HepG2 (cell line): ENCODE results near the gene GPR32. TPM values are rescaled to one million over a fixed set of nuclear protein-coding genes. Genes with fewer than 3 reads are reported as not detected.

Experiments used
- FOXO4 ChIP-seq: sonication (generic); formaldehyde crosslinking; conservative IDR thresholded peaks from 2 replicates; pipeline ENCODE4 v1.8.1; 2023; ENCODE audit warnings: missing genetic modification reagents
- HOXA3 ChIP-seq: sonication (generic); formaldehyde crosslinking; IDR thresholded peaks from 2 replicates; pipeline ENCODE4 v1.5.0; 2020; ENCODE audit warnings: missing genetic modification reagents
- MAFF ChIP-seq: IDR thresholded peaks from 2 replicates; pipeline ENCODE4 v1.6.1; 2011; ENCODE audit warnings: low read depth, low read length, improper control_type of control experiment
- NCOR1 ChIP-seq: fragments of 200-600 bp; sonication (generic); IDR thresholded peaks from 2 replicates; pipeline ENCODE4 v1.7.0; 2017; ENCODE audit warnings: antibody characterized with exemption, low read length, borderline replicate concordance
- NR2C2 ChIP-seq: sonication (generic); formaldehyde crosslinking; IDR thresholded peaks from 2 replicates; pipeline ENCODE4 v1.4.0; 2020; ENCODE audit warnings: missing genetic modification reagents, mild to moderate bottlenecking, moderate library complexity, borderline replicate concordance
- ZFP91 ChIP-seq: sonication (generic); formaldehyde crosslinking; IDR thresholded peaks from 2 replicates; pipeline ENCODE4 v1.9.0; 2022; ENCODE audit warnings: missing genetic modification reagents, mild to moderate bottlenecking, borderline replicate concordance
- ZNF253 ChIP-seq: sonication (generic); formaldehyde crosslinking; IDR thresholded peaks from 2 replicates; pipeline ENCODE4 v1.8.0; 2022; ENCODE audit warnings: mild to moderate bottlenecking, missing genetic modification reagents, borderline replicate concordance
- ZNF572 ChIP-seq: sonication (generic); formaldehyde crosslinking; IDR thresholded peaks from 2 replicates; pipeline ENCODE4 v1.5.1; 2020; ENCODE audit warnings: mild to moderate bottlenecking, missing genetic modification reagents
- ZNF800 ChIP-seq: sonication (generic); formaldehyde crosslinking; IDR thresholded peaks from 2 replicates; pipeline ENCODE4 v1.4.0; 2020; ENCODE audit warnings: missing genetic modification reagents
- ZNF891 ChIP-seq: sonication (generic); formaldehyde crosslinking; IDR thresholded peaks from 2 replicates; pipeline ENCODE4 v1.5.0; 2020; ENCODE audit warnings: mild to moderate bottlenecking, missing genetic modification reagents
- polyA plus RNA-seq, 8 experiments: library from polyadenylated mRNA; depleted of rRNA in 3 of 8; stranded (reverse) in 7 of 8; unstranded in 1 of 8; fragments of >200 nt; fragmentation: Illumina TruSeq in 4 of 8; extraction: Trizol in 4 of 8; gene quantifications; 2 replicates each; pipeline versions ENCODE4 v1.2.1 to v1.2.3, GENCODE V29; 2011 to 2016; ENCODE audit warnings: low read depth in 4 of 8, missing spikeins in 1 of 8, mixed read lengths in 1 of 8; ENCODE audit not compliant: insufficient read depth in 1 of 8
- total RNA-seq, 5 experiments: library from RNA; depleted of rRNA; stranded (reverse); fragments of >200 nt; fragmentation: Illumina TruSeq; extraction: Trizol; gene quantifications; 2 replicates each; pipeline ENCODE4 v1.2.3, GENCODE V29; 2016; ENCODE audit warnings: low read depth in 1 of 5

GPR32 gene
- total and polyA plus RNA-seq, 2 of the 13 experiments (the other 11 are each of a cell fraction or from before 2014, with no cell fraction given) = not detected

GRCh38 chr19:50795664-50796073 is 25.4 kb downstream of the GPR32 start (continued):
- TF ChIP-seq ZNF572 (CRISPR knock-in tag) (no peak), HOXA3 (peak; percentile 17; the same call in 1 of the 2 replicates), ZNF891 (CRISPR knock-in tag) (no peak), NCOR1 (no peak), NR2C2 (no peak), MAFF (no peak), ZNF253 (CRISPR knock-in tag) (no peak), ZNF800 (CRISPR knock-in tag) (no peak), FOXO4 (CRISPR knock-in tag) (0 out of 2 replicates have a peak, but pooled peaks have one; percentile 90), ZFP91 (no peak)
